Fibroblast of skin of right biceps (primary cell): ENCODE data around the gene NEK8.

Source experiments
- DNase-seq: peaks from one replicate; pipeline ENCODE4 v3.0.0-alpha.2; 2013

NEK8 gene

GRCh38 chr17:28728364-28729200 is at the start of gene NEK8:
NEK8 (plus strand) TSS chr17:28728788; CDS start chr17:28728814, 26 bp downstream.
- DNase-seq, result peak; percentile 91

- DNase-seq, result no peak
Observed at GRCh38 chr17:28682655-28683054, 45.9 kb upstream of the NEK8 start.

- peak; percentile 46 for DNase-seq
Observed at GRCh38 chr17:28684963-28685362, 43.6 kb upstream of the NEK8 start.

GRCh38 chr17:28685366-28685765 is 43.2 kb upstream of the NEK8 start:
- no peak for DNase-seq

DNA sequence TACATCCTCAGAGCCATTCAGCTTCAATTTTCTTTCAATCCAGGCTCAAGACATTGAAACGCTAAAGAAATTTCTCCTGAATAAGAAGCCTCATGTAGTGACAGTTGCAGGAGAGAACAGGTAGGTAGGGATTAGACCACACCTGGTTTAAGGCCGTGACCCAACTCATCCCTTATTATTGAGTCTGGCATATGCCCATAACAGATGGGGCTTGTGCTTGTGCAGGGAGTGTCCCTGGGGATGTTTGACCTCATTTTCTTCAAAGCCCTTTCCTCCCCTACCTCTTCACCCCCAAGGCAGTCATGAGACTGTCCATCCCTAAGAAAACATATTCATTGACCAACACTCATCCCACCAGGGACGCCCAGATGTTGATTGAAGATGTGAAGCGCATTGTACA is 42.3 kb upstream of the NEK8 start:
- no peak for DNase-seq

GRCh38 chr17:28688481-28688880 is 40.1 kb upstream of the NEK8 start:
- no peak for DNase-seq

DNA sequence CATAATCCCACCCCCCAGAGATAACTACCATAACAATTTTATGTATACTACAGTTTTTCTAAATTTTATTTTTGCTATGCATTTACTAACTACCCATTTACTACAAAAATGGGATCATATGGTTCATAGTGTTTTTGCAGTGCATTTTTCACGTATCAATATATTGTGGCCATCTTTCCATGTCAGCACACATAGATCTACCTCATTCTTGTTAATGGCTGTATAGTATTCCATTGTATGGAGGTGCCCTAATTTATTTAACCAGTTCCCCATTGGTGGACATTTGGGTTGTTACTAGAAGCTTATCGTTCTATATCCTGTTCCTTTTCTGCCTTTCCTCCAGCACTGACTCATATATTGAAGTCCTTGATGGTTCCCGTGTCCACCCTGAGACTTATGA is 39.6 kb upstream of the NEK8 start:
- DNase-seq, result no peak

GRCh38 chr17:28693869-28694268 is 34.7 kb upstream of the NEK8 start:
- no peak for DNase-seq

GRCh38 chr17:28698253-28698941 is 30.2 kb upstream of the NEK8 start:
- no peak for DNase-seq

DNA sequence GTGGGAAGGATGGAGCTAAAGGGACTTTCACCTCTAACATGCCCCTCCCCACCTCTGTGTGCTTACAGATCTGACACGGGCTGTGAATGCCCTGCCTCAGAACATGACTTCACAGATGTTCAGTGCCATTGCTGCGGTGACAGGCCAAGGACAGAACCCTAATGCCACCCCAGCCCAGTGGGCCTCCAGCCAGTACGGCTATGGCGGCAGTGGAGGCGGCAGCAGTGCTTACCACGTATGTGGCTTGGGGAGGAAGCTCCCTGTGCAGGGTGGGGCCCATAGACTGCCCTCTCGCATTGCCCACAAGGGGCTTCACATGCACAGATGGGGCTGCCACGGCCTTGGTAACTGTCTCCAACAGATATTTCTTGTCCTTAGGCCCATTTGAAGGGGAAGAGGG is 28.3 kb upstream of the NEK8 start:
- no peak for DNase-seq

- DNase-seq, result no peak
Observed at GRCh38 chr17:28700830-28701492, 27.6 kb upstream of the NEK8 start.

- no peak for DNase-seq
Observed at GRCh38 chr17:28702026-28702751, 26.4 kb upstream of the NEK8 start.

- no peak for DNase-seq
Observed at GRCh38 chr17:28702752-28703150, 25.8 kb upstream of the NEK8 start.

DNA sequence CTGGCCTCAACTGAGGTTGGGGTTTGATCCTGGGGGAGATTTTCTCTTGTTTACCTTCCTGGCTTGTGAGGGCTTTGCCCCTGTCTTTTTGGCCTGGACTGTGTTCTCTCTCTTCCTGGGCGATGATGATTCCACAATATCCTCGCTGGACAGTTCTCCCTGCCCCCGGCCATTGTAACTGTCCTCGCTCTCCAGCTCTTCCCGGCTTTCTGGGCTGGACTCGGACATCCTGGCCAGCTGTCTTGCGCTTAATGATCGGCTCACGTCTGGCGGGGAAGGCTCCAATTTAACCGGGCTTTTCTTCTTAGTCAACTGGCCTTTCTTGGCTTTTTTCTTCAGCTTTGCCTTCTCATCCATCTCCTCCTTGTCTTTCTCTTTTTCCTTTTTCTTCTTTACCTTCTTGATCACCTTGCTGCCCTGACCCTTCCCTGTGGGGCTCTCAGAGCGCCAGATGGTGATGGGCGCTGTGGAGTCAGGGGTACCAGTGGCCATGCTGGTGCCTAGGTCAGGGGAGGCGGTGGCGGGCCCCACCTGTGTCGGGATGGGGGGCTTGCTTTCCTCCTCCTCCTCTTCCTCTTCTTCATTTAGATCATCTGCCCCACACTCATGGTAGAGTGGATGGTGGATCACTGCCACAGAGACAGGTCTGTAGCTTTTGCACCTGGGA is 24.9 kb upstream of the NEK8 start:
- DNase-seq, result no peak

DNA sequence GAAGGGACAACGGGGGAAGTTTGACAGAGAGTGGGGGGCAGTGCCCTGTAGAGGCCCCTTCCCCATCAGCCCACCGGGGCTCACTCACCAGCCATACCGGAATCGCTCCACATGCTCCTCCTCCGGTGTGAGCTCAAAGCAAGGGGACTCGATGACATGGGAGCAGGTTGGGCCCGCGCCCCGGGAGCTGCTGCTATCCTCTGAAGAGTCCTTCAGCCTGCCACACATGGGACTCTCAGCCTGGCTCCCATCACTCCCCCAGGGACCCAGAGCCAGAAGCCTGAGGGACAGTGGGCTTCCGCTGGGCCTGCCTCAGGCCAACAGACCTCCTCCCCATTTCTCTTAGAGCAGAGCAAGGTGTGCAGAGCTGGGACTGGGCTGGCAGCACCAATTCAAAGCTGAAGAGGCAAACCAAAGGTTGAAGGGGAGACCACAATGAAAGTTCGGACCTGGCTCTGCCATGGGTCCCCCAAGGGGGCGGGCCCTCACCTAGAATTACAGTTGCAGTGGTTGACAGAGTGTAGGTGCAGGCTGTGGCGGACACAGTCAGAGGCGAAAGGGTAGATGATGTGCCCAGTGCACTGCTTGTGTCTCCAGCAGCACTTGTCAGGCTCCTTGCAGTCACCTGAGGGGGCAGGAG is 24.2 kb upstream of the NEK8 start:
- DNase-seq, result no peak

- no peak for DNase-seq
Observed at GRCh38 chr17:28705074-28705659, 23.4 kb upstream of the NEK8 start.

- no peak for DNase-seq
Observed at GRCh38 chr17:28705728-28706334, 22.8 kb upstream of the NEK8 start.

DNA sequence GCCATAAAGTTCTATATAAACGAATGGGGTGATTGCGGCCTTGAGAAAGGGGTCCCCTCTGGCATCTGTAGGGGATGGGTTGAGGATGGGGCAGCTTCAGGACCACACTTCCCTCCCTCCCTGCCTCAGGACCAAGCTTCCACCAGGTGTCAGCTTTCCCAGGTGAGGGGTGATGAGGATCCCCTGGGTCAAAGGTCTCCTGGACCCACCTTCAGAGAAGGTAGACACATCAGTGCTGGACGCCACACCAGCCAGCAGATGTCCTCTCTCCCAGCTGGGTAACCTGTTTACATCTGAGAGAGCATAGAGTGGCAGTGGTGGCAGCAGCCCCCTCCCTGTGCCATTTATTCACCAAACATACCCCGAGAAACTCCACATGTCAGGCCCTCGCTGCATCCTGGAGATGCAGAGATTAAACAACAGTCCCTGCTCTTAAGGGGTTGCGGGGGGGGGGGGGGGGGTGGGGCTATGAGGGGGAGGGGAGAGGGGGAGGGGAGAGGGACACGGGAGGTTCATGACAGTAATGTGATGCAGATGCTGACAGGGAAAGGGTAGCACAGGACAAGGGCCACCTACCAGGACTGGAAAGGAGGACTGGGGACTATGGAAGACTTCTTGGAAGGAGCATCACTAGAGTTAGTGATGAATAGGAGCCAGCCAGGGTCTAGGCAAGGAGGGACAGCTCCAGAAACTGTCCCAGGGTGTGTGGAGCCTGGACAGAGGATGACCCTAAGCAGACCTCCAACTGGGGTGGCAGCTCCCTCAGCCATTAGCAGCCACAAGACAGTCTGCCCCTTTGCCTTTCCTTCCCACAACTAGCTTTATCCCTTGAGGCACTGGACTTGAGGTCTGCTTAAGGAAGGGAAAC is 21.9 kb upstream of the NEK8 start:
- no peak for DNase-seq

- DNase-seq, result no peak
Observed at GRCh38 chr17:28707339-28707720, 21.3 kb upstream of the NEK8 start.
